Mesenteric fat pad (tissue), 1 donor: ENCODE results near the gene HOXC9. TPM values are rescaled to one million over a fixed set of nuclear protein-coding genes. Genes with fewer than 3 reads are reported as not detected.
A peak's percentile ranks its signal among the peaks of the same experiment; 100 is the strongest.

Source experiments
- DNase-seq: peaks from one replicate; pipeline ENCODE4 v3.0.0-alpha.2; 2020; ENCODE audit warnings: low spot score
- microRNA-seq: library from miRNA; unstranded; fragments of <30 nt; microRNA quantifications from one replicate; pipeline ENCODE4 v1.2.0, GENCODE V29; 2020; ENCODE audit warnings: borderline number of aligned reads
- total RNA-seq: library from RNA; stranded (reverse); fragmentation: NEBNext Ultra II Directional; extraction: Animal tissue kit (Norgen Biotek cat#: 25700); gene quantifications from one replicate; pipeline ENCODE4 v1.2.1, GENCODE V29; 2021
- donor health status: DM: yes; HTN: yes; CAD: no.

Gene HOXC9
- total RNA-seq, 1 donor from 2014 or later = 0.42 TPM

DNA sequence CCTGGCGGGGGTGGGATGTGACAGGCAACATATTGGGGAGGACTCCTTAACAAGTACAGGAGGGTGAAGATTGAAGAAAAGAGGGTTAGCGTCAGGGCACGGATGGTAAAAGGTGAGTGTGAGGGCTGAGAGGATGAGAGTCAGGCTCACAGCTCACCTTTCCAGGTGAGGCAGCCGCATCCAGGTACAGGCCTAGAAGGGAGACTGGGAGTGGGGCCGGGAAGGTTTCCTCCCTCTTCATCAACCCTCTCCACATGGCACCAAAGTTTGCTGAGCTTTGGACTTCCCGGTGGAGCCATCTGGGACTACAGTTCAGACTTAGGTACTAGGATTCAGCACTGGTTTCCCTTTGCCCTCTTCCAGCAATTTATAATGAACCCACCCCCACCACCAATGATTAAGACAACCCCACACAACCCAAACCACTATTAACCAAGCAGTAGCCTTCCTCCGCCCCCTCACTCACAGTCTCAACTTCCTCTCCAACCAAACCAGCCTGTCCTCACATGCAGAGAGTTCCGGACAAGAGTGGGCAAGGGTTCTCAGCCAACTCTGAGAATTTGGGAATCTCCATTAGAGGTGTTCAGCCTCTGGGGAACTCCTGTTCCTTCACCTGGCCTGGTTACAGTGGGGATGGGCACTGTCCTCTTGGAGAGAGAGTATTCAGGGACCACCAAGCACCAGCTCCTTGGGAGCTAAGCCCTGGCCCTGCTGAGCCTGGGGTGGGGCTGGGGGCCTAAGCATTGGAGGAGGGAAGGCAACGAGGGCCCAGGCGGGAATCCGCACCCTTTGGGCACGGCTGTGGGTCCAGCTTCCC is 51.3 kb downstream of the HOXC9 start:
- peak; percentile 51 for DNase-seq

DNA sequence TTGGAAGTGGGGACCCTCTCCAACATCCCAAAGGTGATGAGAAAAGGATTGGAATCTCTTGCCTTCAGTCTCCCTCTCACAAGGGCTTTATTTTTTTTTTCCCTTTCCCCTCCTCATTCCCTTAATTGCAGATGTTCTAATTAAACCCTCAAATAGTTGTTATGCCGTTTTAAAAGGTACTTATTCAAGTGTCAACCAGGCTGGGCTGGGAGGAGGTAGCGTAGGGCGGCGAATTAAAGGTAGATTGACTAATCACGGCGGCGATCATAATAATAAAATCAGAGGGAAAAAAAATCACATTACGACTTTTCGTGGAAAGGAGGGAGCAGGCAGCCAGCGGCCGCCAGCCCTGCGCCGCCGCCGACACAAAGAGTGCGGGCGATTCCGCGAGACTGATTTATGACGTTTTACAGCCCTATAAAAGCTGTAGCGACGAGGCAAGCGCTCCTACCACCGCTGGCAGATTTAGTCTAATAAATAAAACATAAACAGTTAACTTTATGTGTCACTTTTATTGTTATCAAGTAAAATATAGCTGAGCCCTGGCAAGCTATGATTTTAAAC is 52.0 kb downstream of the HOXC9 start:
- peak; percentile 64 for DNase-seq

DNA sequence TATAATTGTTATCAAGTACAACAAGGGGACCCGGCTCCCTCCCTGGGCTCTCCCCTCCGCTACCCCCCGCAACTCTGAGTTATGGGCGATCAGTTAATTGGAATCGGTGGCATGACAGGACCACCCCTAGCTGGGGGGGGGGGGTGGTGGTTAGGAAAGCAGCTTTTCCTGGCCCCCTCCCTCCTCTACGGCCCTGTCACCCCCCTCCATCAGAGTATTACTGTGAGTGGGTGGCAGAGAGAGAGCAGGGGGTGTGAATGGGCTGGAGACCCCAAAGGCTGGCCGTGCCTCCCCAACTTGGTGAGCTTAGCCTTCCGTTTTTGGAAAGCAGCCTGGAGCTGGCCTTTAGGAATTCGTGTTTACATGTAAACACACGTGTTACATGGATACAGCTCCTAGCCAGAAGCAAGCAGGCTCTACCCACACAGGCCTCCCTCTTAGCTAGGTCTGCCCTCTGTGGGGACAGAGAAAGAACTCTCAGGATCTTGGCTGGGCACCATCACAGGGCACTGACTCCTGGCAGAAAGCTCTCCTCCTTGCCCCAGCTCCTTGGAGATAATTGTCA is 52.6 kb downstream of the HOXC9 start:
- peak; percentile 64 for DNase-seq

Small RNAs within 50 kb of the gene (microRNA-seq; reads per million reads assigned to microRNA genes)
- gene MIR196A2 (26.9 reads per million, percentile 26 among the genes with 10 or more reads in this experiment), gene MIR615 (19.6 reads per million, percentile 19 among the genes with 10 or more reads in this experiment)

Other genes with a start within 250 kb of the HOXC9 start
- not detected for gene CISTR, start 248.2 kb upstream of the HOXC9 start, total RNA-seq
- gene HOXC13, start 61.3 kb upstream of the HOXC9 start, total RNA-seq = not detected
- not detected for gene HOXC12, start 45.3 kb upstream of the HOXC9 start, total RNA-seq
- not detected for gene HOXC11, start 27.0 kb upstream of the HOXC9 start, total RNA-seq
- not detected for gene HOTAIR, start 25.2 kb upstream of the HOXC9 start, total RNA-seq
- gene HOXC10, start 15.0 kb upstream of the HOXC9 start, total RNA-seq = 0.16 TPM
- 0.35 TPM for gene HOXC8, start 8.8 kb downstream of the HOXC9 start, total RNA-seq
- gene HOXC6, start 28.3 kb downstream of the HOXC9 start, total RNA-seq = 0.74 TPM
- 0.55 TPM for gene HOXC5, start 32.9 kb downstream of the HOXC9 start, total RNA-seq
- gene HOXC4, start 53.7 kb downstream of the HOXC9 start, total RNA-seq = 2.2 TPM
- 23.4 TPM for gene SMUG1, start 188.8 kb downstream of the HOXC9 start, total RNA-seq